Heart right ventricle (tissue), 16 donors: Measurements from ENCODE around the gene IQGAP2. TPM values are rescaled to one million over a fixed set of nuclear protein-coding genes. Genes with fewer than 3 reads are reported as not detected.

ENCODE experiments used
- ATAC-seq, 8 donors: fragments of 200-7000 bp; cut with Tn5 transposase; one replicate each; pipeline ENCODE4 v1.9.1; 2020; ENCODE audit warnings: mild to moderate bottlenecking in 8 of 8, moderate library complexity in 8 of 8, moderate number of reproducible peaks in 1 of 8
- DNase-seq, 2 donors: peaks; one replicate each; pipeline ENCODE4 v3.0.0-alpha.2; 2020
- H3K27ac ChIP-seq, 10 donors: fragments of 200-600 bp; sonication (generic) in 2 of 10; one replicate each; pipeline versions ENCODE4 v1.5.0 to v1.8.0; 2020 to 2022; ENCODE audit warnings: mild to moderate bottlenecking in 3 of 10
- H3K27me3 ChIP-seq, 7 donors: fragments of 200-600 bp; one replicate each; pipeline ENCODE4 v1.8.0; 2021 to 2022; ENCODE audit warnings: mild to moderate bottlenecking in 2 of 7
- H3K36me3 ChIP-seq, 9 donors: fragments of 200-600 bp; sonication (generic) in 1 of 9; one replicate each; pipeline versions ENCODE4 v1.5.0 to v1.8.0; 2020 to 2022; ENCODE audit warnings: mild to moderate bottlenecking in 2 of 9
- H3K4me1 ChIP-seq, 9 donors: fragments of 200-600 bp; sonication (generic) in 1 of 9; one replicate each; pipeline versions ENCODE4 v1.5.0 to v1.8.0; 2020 to 2022; ENCODE audit warnings: mild to moderate bottlenecking in 4 of 9
- H3K4me3 ChIP-seq, 10 donors: fragments of 200-600 bp; sonication (generic) in 2 of 10; one replicate each; pipeline versions ENCODE4 v1.5.0 to v1.8.0; 2020 to 2022; ENCODE audit warnings: mild to moderate bottlenecking in 7 of 10, moderate library complexity in 2 of 10
- H3K9me3 ChIP-seq, 11 donors: fragments of 200-600 bp in 10 of 11; sonication (generic) in 2 of 11; one replicate each; pipeline versions ENCODE4 v1.5.0 to v1.8.0; 2013 to 2022; ENCODE audit warnings: mild to moderate bottlenecking in 2 of 11, control low read depth in 1 of 11, moderate library complexity in 1 of 11
- CTCF ChIP-seq, 9 donors: fragments of 200-600 bp; sonication (generic) in 2 of 9; IDR thresholded peaks; one replicate each; pipeline versions ENCODE4 v1.5.0 to v1.8.0; 2021 to 2022; ENCODE audit warnings: antibody characterized with exemption in 9 of 9, mild to moderate bottlenecking in 5 of 9, moderate library complexity in 1 of 9
- WGBS, 2 donors: extraction: QIAGEN DNeasy Blood & Tissue Kit; methylation state at CpG; one replicate each; pipeline ENCODE4 v1.1.7; 2013; ENCODE audit warnings: inconsistent platforms in 1 of 2; 5-methylcytosine and 5-hydroxymethylcytosine counted together
- intact Hi-C, 10 donors: fragments of 100-400 bp; cut with DNase I; formaldehyde crosslinking; loops; one replicate each; pipeline versions ENCODE4 v1.11.1 to v1.14.2; 2022
- polyA plus RNA-seq, 2 donors: library from polyadenylated mRNA; stranded (reverse); fragments of 200-250 nt; gene quantifications; one replicate each; pipeline ENCODE4 v1.2.3, GENCODE V29; 2013
- total RNA-seq, 10 donors: library from RNA; stranded (reverse); fragmentation: NEBNext Ultra II Directional in 3 of 10; extraction: Animal tissue kit (Norgen Biotek cat#: 25700) in 3 of 10; gene quantifications; one replicate each; pipeline versions ENCODE4 v1.2.1 to v1.2.4, GENCODE V29; 2021 to 2023
- donor health status: Arrhythmogenic right ventricular cardiomyopathy.
- donor health status: ischemic (EF 13 %, LVEDD 7.1; RV severe dilation, severe dysfunction).
- donor health status: healthy with polysubstance abuse.
- donor health status: DM: no; HTN: yes; CAD: no.
- donor health status: DM: no; HTN: no; CAD: no.
- donor health status: ischemic (EF 25% LVEDD 6.9; RV normal size, moderate dysfunction).
- donor health status: ischemic (EF 25% LVEDD 5.7; RV mildly dilated, moderate dysfunction).
- donor health status: healthy.
- donor health status: DM: yes; HTN: yes; CAD: no.
- donor health status: Ischemic cardiomyopathy.
- donor health status: ischemic (EF 35%, LVEDD 5.7; RV mildly dilated, moderate dysfunction).
- donor health status: nonischemic (EF 11% LVEDD 7.7; RV severe dilation, severe dysfunction).
- donor health status: DM: yes; HTN: yes; CAD: no.
- donor health status: PGD.
- donor health status: ischemic (EF 29% LVEDD 5.4; RV normal size, mild dysfunction).
- donor health status: nonischemic (EF 23%, LVEDD 6.1; RV moderate dilation, normal function).

Gene IQGAP2
- total and polyA plus RNA-seq, 12 donors = 2.5 to 22.3 (median 5.0) TPM

- Histone ChIP-seq H3K4me1 (peaks cover 0 to 27% (median 0%) of the 10 kb centered on the region in 9 donors), H3K36me3 (no peaks in the 10 kb centered on the region), H3K27me3 (peaks cover 0 to 4% (median 0%) of the 10 kb centered on the region in 7 donors), H3K27ac (no peak overlapping the region), H3K4me3 (no peak overlapping the region), H3K9me3 (no peaks in the 10 kb centered on the region)
- ATAC-seq = no peak
- TF ChIP-seq CTCF (IDR thresholded peaks at IDR 0.05) = no peak
- intact Hi-C loops = loop anchor here in 2 of 10 donors (10.0 kb wide), 1 partner anchor 172 kb away; the partner anchor contains the start of gene IQGAP2 (in 2 of the 2)
- DNase-seq = no peak
- WGBS, 2 donors = 74 to 80% methylated on average over 4 of the region's 4 CpGs
Measured at GRCh38 chr5:76576996-76577395, 173.9 kb downstream of the IQGAP2 start.

GRCh38 chr5:76579166-76579937, 176.3 kb downstream of the IQGAP2 start:
- TF ChIP-seq CTCF (IDR thresholded peaks at IDR 0.05) = no peak
- ATAC-seq (no peak), DNase-seq (no peak)
- Histone ChIP-seq H3K27me3 (peaks cover 0 to 7% (median 5%) of the 10 kb centered on the region in 7 donors), H3K4me3 (no peak overlapping the region), H3K9me3 (no peaks in the 10 kb centered on the region), H3K4me1 (peaks cover 0 to 42% (median 0%) of the 10 kb centered on the region in 9 donors), H3K36me3 (no peaks in the 10 kb centered on the region), H3K27ac (no peak overlapping the region)
- intact Hi-C loops = loop anchor here in 2 of 10 donors (10.0 kb wide), 1 partner anchor 175 kb away; the partner anchor contains the start of gene IQGAP2 (in 2 of the 2)
- WGBS, 2 donors = 89 to 93% methylated on average over 7 of the region's 7 CpGs

- WGBS, 2 donors = 77 to 96% methylated on average over 3 of the region's 3 CpGs
Measured at GRCh38 chr5:76580981-76581380, 177.9 kb downstream of the IQGAP2 start.

More at GRCh38 chr5:76580981-76581380, 177.9 kb downstream of the IQGAP2 start:
- Histone ChIP-seq H3K4me1 (peaks cover 0 to 42% (median 0%) of the 10 kb centered on the region in 9 donors), H3K4me3 (no peak overlapping the region), H3K9me3 (no peaks in the 10 kb centered on the region), H3K27me3 (peaks cover 0 to 7% (median 5%) of the 10 kb centered on the region in 7 donors), H3K36me3 (no peaks in the 10 kb centered on the region), H3K27ac (peak overlapping the region in 2 of 10 donors; percentile 5 to 55)
- no peak for TF ChIP-seq CTCF (IDR thresholded peaks at IDR 0.05)
- ATAC-seq (no peak), DNase-seq (no peak)
- intact Hi-C loops = no loop called here
